HCT116 (cell line): ENCODE data around the gene TULP4. TPM values are rescaled to one million over a fixed set of nuclear protein-coding genes. Genes with fewer than 3 reads are reported as not detected.
"Not testable (repeated sequence)": the region's sequence is repeated elsewhere in the genome, so short reads cannot be mapped to it uniquely, and the experiment has no call there.

ENCODE experiments used
- ATAC-seq: fragments of 200-7000 bp; cut with Tn5 transposase; 2 replicates; pipeline ENCODE4 v1.9.1; 2020; ENCODE audit warnings: mild to moderate bottlenecking, moderate library complexity
- BruUV-seq: library from RNA; stranded (reverse); fragments of 400-500 nt; replicated peaks from 2 replicates; lab custom pipeline; 2021; lab: Mats Ljungman, UMichigan
- CTCF ChIA-PET: fragments of 300-600 bp; sonication (Branson Sonifier 250); formaldehyde crosslinking; loops from one replicate; lab custom pipeline; 2021; ENCODE audit warnings: antibody characterized with exemption; lab: Charles Lee
- POLR2A ChIA-PET: fragments of 300-600, 350-600 bp; sonication (Branson Sonifier 250); formaldehyde crosslinking; loops from one replicate; lab custom pipeline; 2021; ENCODE audit warnings: antibody characterized with exemption; lab: Charles Lee
- RAD21 ChIA-PET, 2 experiments: fragments of 300-600 bp; sonication (Branson Sonifier 250); formaldehyde crosslinking; loops; one replicate each; lab custom pipeline; 2023; ENCODE audit warnings: low total read pairs in 2 of 2; ENCODE audit not compliant: uncharacterized antibody in 2 of 2, unreplicated experiment in 2 of 2, low non-redundant PET in 1 of 2; lab: Charles Lee
- DNase-seq: peaks from one replicate; pipeline ENCODE4 v3.0.0-alpha.2; 2010; ENCODE audit warnings: low read depth, low spot score
- H2AFZ ChIP-seq: fragments of 200-600 bp; shearing (Covaris generic), sonication (generic); 2 replicates; pipeline ENCODE4 v1.6.1; 2017; ENCODE audit warnings: low read depth, mixed run types, mixed read lengths, antibody characterized with exemption, low read length; ENCODE audit not compliant: poor library complexity, severe bottlenecking
- H3K27ac ChIP-seq: 2 replicates; pipeline ENCODE4 v1.5.1; 2012; ENCODE audit warnings: low read depth, low read length
- H3K27me3 ChIP-seq: fragments of 200-600 bp; sonication (generic); 2 replicates; pipeline ENCODE4 v1.6.1; 2016; ENCODE audit warnings: mixed run types, low read length, mixed read lengths; ENCODE audit not compliant: insufficient read depth
- H3K36me3 ChIP-seq, 2 experiments: fragments of 200-500 bp in 1 of 2; fragments of 200-600 bp in 1 of 2; sonication (Bioruptor generic) in 1 of 2; sonication (generic) in 1 of 2; 2 replicates each; pipeline versions ENCODE4 v1.5.1 to v1.6.1; 2014 to 2016; ENCODE audit warnings: low read length in 2 of 2, inconsistent platforms in 1 of 2, mixed read lengths in 1 of 2, mixed run types in 1 of 2; ENCODE audit not compliant: insufficient read depth in 2 of 2, control insufficient read depth in 1 of 2
- H3K4me1 ChIP-seq, 2 experiments: fragments of 200-600 bp in 1 of 2; sonication (generic) in 1 of 2; 2 replicates each; pipeline versions ENCODE4 v1.5.1 to v1.6.1; 2012 to 2017; ENCODE audit warnings: low read length in 2 of 2, inconsistent platforms in 1 of 2, mild to moderate bottlenecking in 1 of 2, mixed read lengths in 1 of 2, mixed run types in 1 of 2, moderate library complexity in 1 of 2; ENCODE audit not compliant: insufficient read depth in 2 of 2, control insufficient read depth in 1 of 2
- H3K4me2 ChIP-seq: fragments of 200-600 bp; sonication (generic); 2 replicates; pipeline ENCODE4 v1.6.1; 2017; ENCODE audit warnings: mixed run types, low read length, mixed read lengths
- H3K4me3 ChIP-seq, 2 experiments: fragments of 200-600 bp in 1 of 2; sonication (generic) in 1 of 2; replicated peaks in 1 of 2; 2 replicates each; pipeline ENCODE4 v1.5.1; 2011 to 2016; ENCODE audit warnings: low read length in 2 of 2, control low read depth in 1 of 2, low read depth in 1 of 2, mild to moderate bottlenecking in 1 of 2, mixed read lengths in 1 of 2, mixed run types in 1 of 2
- H3K79me2 ChIP-seq: fragments of 200-600 bp; sonication (generic); 2 replicates; pipeline ENCODE4 v1.6.1; 2017; ENCODE audit warnings: mild to moderate bottlenecking, mixed run types, low read length, moderate library complexity, mixed read lengths; ENCODE audit not compliant: insufficient read depth
- H3K9ac ChIP-seq: fragments of 200-600 bp; sonication (generic); 2 replicates; pipeline ENCODE4 v1.6.1; 2016; ENCODE audit warnings: low read length, mixed read lengths
- H3K9me2 ChIP-seq: fragments of 200-600 bp; sonication (generic), shearing (Covaris generic); 2 replicates; pipeline ENCODE4 v1.6.1; 2017; ENCODE audit warnings: mixed run types, mild to moderate bottlenecking, moderate library complexity; ENCODE audit not compliant: insufficient read depth
- H3K9me3 ChIP-seq, 2 experiments: fragments of 200-500 bp in 1 of 2; fragments of 200-600 bp in 1 of 2; sonication (Bioruptor generic) in 1 of 2; sonication (generic) in 1 of 2; 2 replicates each; pipeline ENCODE4 v1.6.1; 2014 to 2017; ENCODE audit warnings: low read length in 2 of 2, mixed read lengths in 2 of 2, inconsistent platforms in 1 of 2, low read depth in 1 of 2, mild to moderate bottlenecking in 1 of 2, mixed run types in 1 of 2, moderate library complexity in 1 of 2; ENCODE audit not compliant: control insufficient read depth in 1 of 2, insufficient read depth in 1 of 2
- H4K20me1 ChIP-seq: fragments of 200-600 bp; sonication (generic), shearing (Covaris generic); 2 replicates; pipeline ENCODE4 v1.6.1; 2017; ENCODE audit warnings: mixed run types, mild to moderate bottlenecking, moderate library complexity; ENCODE audit not compliant: insufficient read depth
- ATF3 ChIP-seq: IDR thresholded peaks from 2 replicates; pipeline ENCODE4 v1.6.1; 2012
- CBX3 ChIP-seq: IDR thresholded peaks from 2 replicates; pipeline ENCODE4 v1.6.1; 2012; ENCODE audit warnings: low read depth
- CEBPB ChIP-seq: IDR thresholded peaks from 2 replicates; pipeline ENCODE4 v1.6.1; 2012; ENCODE audit warnings: low read depth
- EGR1 ChIP-seq: IDR thresholded peaks from 2 replicates; pipeline ENCODE4 v1.6.1; 2012; ENCODE audit warnings: low read depth
- ELF1 ChIP-seq: IDR thresholded peaks from 2 replicates; pipeline ENCODE4 v1.6.1; 2012; ENCODE audit warnings: low read depth, borderline replicate concordance
- EZH2 ChIP-seq: fragments of 200-600 bp; sonication (generic); IDR thresholded peaks from 2 replicates; pipeline ENCODE4 v1.6.1; 2017; ENCODE audit warnings: antibody characterized with exemption, mixed run types
- JUND ChIP-seq: IDR thresholded peaks from 2 replicates; pipeline ENCODE4 v1.6.1; 2012
- SIN3A ChIP-seq: IDR thresholded peaks from 2 replicates; pipeline ENCODE4 v1.6.1; 2012; ENCODE audit warnings: low read depth
- SP1 ChIP-seq: IDR thresholded peaks from 2 replicates; pipeline ENCODE4 v1.6.1; 2012; ENCODE audit warnings: low read depth
- SRF ChIP-seq: IDR thresholded peaks from 2 replicates; pipeline ENCODE4 v1.6.1; 2012; ENCODE audit warnings: low read depth
- TCF7L2 ChIP-seq: IDR thresholded peaks from 2 replicates; pipeline ENCODE4 v1.7.0; 2011; ENCODE audit warnings: borderline replicate concordance, inconsistent platforms; ENCODE audit not compliant: insufficient read depth, insufficient read length; ENCODE audit errors: extremely low read depth
- YY1 ChIP-seq: IDR thresholded peaks from 2 replicates; pipeline ENCODE4 v1.6.1; 2011; ENCODE audit warnings: low read length, low read depth, moderate library complexity, mild to moderate bottlenecking; ENCODE audit not compliant: insufficient replicate concordance; ENCODE audit errors: extremely low read depth
- ZFX ChIP-seq: fragments of 450-650 bp; IDR thresholded peaks from 2 replicates; pipeline ENCODE4 v1.6.1; 2017
- intact Hi-C: fragments of 100-400 bp; cut with micrococcal nuclease; formaldehyde crosslinking; loops from 2 replicates; pipeline ENCODE4 v1.10.0; 2022
- total RNA-seq: library from RNA; stranded (reverse); gene quantifications from one replicate; pipeline ENCODE4 v1.2.1, GENCODE V29; 2021; ENCODE audit not compliant: unreplicated experiment
- TF ChIP-seq, protein P1 (sequence below), 3 experiments: fragments of 200-600 bp in 1 of 3; sonication (generic) in 1 of 3; IDR thresholded peaks in 2 of 3; conservative IDR thresholded peaks in 1 of 3; 2 replicates each; pipeline ENCODE4 v1.5.1; 2012 to 2017; ENCODE audit warnings: low read depth in 2 of 3, low read length in 2 of 3, antibody characterized with exemption in 1 of 3, borderline replicate concordance in 1 of 3, control low read depth in 1 of 3, mild to moderate bottlenecking in 1 of 3, mixed read lengths in 1 of 3, mixed run types in 1 of 3, moderate library complexity in 1 of 3; ENCODE audit not compliant: insufficient read depth in 1 of 3

Gene TULP4
- total RNA-seq, 1 experiment from 2014 or later = 70.8 TPM

DNA sequence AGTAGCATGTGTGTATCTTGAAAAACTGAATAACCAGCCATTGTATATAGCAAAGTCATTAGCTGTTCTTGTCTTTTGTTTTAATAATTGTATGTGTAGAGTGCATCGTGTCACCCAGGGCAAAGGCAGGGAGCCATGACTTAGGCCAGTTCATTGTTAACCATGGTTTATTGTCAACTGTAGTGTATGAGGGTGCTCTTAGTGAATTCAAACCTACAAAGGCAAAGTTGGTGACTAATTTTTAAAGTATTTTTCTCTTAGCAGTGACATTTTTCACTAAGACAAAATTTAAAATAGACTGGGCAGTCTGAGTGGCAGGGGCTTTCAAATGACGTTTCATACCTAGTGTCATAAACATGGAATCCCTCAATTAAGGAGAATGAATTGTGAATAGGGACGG is 79.0 kb downstream of the TULP4 start (continued):
- TF ChIP-seq EZH2 (no peak), ELF1 (no peak)

- H3K4me3 ChIP-seq, DNase-seq, RAD21 ChIA-PET, H3K4me1 ChIP-seq, intact Hi-C loops, H3K27me3 ChIP-seq, H3K79me2 ChIP-seq, CTCF ChIA-PET, H2AFZ ChIP-seq, BruUV-seq, H4K20me1 ChIP-seq, H3K9me3 ChIP-seq, H3K9me2 ChIP-seq, H3K4me2 ChIP-seq, H3K27ac ChIP-seq, H3K36me3 ChIP-seq, ATAC-seq, H3K9ac ChIP-seq, POLR2A ChIA-PET: not testable (repeated sequence)
Measured at GRCh38 chr6:158391977-158392376, 79.7 kb downstream of the TULP4 start.

- Histone ChIP-seq H3K4me1 (no peaks in the 10 kb centered on the region), H3K79me2 (no peaks in the 10 kb centered on the region), H2AFZ (no peak overlapping the region), H3K4me2 (no peak overlapping the region), H3K9me3 (0 out of 4 replicates have a peak, but pooled peaks cover 0 to 3% of the 10 kb centered on the region in 2 experiments), H3K9ac (no peak overlapping the region), H3K36me3 (no peaks in the 10 kb centered on the region), H4K20me1 (no peaks in the 10 kb centered on the region), H3K27ac (no peak overlapping the region), H3K4me3 (no peak overlapping the region), H3K9me2 (no peaks in the 10 kb centered on the region), H3K27me3 (no peaks in the 10 kb centered on the region)
- BruUV-seq = no TSS peak
- CTCF ChIA-PET = no interaction called here
- ATAC-seq (no peak), DNase-seq (no peak)
- intact Hi-C loops = no loop called here
- TF ChIP-seq CBX3 (no peak), ATF3 (no peak), JUND (no peak), SRF (no peak), SIN3A (no peak), CEBPB (no peak), SP1 (no peak), TCF7L2 (no peak), YY1 (no peak), EGR1 (no peak), EZH2 (no peak), ZFX (no peak)
- TF ChIP-seq, protein P1, sequence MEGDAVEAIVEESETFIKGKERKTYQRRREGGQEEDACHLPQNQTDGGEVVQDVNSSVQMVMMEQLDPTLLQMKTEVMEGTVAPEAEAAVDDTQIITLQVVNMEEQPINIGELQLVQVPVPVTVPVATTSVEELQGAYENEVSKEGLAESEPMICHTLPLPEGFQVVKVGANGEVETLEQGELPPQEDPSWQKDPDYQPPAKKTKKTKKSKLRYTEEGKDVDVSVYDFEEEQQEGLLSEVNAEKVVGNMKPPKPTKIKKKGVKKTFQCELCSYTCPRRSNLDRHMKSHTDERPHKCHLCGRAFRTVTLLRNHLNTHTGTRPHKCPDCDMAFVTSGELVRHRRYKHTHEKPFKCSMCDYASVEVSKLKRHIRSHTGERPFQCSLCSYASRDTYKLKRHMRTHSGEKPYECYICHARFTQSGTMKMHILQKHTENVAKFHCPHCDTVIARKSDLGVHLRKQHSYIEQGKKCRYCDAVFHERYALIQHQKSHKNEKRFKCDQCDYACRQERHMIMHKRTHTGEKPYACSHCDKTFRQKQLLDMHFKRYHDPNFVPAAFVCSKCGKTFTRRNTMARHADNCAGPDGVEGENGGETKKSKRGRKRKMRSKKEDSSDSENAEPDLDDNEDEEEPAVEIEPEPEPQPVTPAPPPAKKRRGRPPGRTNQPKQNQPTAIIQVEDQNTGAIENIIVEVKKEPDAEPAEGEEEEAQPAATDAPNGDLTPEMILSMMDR (IDR thresholded peaks at IDR 0.05 in 2 of 3, conservative IDR thresholded peaks at IDR 0.05 in 1 of 3; ENCODE audit: borderline replicate concordance in 1 of 3, insufficient read depth in 1 of 3, low read depth in 2 of 3, low read length in 2 of 3) = no peak
- RAD21 ChIA-PET = no interaction called here
- POLR2A ChIA-PET = no interaction called here
Measured at GRCh38 chr6:158396136-158396535, 83.9 kb downstream of the TULP4 start.
